GM12864 (cell line): ENCODE measurements around the gene PTEN.

Source experiments
- DNase-seq: peaks from one replicate; pipeline ENCODE4 v3.0.0-alpha.2; 2011; ENCODE audit warnings: low read depth
- H3K4me3 ChIP-seq: 2 replicates; pipeline ENCODE4 v1.5.1; 2011; ENCODE audit warnings: mild to moderate bottlenecking, low read depth, low read length, control low read depth
- TF ChIP-seq, protein P1 (sequence below): IDR thresholded peaks from 2 replicates; pipeline ENCODE4 v1.5.1; 2011; ENCODE audit warnings: low read depth, mild to moderate bottlenecking, moderate library complexity, low read length, control low read depth, inconsistent platforms; ENCODE audit errors: missing control alignments

The PTEN gene

DNA sequence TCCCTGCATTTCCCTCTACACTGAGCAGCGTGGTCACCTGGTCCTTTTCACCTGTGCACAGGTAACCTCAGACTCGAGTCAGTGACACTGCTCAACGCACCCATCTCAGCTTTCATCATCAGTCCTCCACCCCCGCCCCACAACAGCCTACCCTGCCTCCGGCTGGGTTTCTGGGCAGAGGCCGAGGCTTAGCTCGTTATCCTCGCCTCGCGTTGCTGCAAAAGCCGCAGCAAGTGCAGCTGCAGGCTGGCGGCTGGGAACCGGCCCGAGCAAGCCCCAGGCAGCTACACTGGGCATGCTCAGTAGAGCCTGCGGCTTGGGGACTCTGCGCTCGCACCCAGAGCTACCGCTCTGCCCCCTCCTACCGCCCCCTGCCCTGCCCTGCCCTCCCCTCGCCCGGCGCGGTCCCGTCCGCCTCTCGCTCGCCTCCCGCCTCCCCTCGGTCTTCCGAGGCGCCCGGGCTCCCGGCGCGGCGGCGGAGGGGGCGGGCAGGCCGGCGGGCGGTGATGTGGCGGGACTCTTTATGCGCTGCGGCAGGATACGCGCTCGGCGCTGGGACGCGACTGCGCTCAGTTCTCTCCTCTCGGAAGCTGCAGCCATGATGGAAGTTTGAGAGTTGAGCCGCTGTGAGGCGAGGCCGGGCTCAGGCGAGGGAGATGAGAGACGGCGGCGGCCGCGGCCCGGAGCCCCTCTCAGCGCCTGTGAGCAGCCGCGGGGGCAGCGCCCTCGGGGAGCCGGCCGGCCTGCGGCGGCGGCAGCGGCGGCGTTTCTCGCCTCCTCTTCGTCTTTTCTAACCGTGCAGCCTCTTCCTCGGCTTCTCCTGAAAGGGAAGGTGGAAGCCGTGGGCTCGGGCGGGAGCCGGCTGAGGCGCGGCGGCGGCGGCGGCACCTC lies at the start of gene PTEN, which contains the start of gene KLLN:
Gene PTEN, plus strand, starts transcription at position 573 of the 891 bp plus-strand sequence. CDS start 845 bp downstream, outside the sequence.
Gene KLLN, minus strand, starts transcription at position 481 of the 891 bp plus-strand sequence. CDS start 1,046 bp downstream, outside the sequence.
- H3K4me3 ChIP-seq: peak within 1 kb of the TSS; percentile 98
- TF ChIP-seq, protein P1, sequence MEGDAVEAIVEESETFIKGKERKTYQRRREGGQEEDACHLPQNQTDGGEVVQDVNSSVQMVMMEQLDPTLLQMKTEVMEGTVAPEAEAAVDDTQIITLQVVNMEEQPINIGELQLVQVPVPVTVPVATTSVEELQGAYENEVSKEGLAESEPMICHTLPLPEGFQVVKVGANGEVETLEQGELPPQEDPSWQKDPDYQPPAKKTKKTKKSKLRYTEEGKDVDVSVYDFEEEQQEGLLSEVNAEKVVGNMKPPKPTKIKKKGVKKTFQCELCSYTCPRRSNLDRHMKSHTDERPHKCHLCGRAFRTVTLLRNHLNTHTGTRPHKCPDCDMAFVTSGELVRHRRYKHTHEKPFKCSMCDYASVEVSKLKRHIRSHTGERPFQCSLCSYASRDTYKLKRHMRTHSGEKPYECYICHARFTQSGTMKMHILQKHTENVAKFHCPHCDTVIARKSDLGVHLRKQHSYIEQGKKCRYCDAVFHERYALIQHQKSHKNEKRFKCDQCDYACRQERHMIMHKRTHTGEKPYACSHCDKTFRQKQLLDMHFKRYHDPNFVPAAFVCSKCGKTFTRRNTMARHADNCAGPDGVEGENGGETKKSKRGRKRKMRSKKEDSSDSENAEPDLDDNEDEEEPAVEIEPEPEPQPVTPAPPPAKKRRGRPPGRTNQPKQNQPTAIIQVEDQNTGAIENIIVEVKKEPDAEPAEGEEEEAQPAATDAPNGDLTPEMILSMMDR: no peak
- DNase-seq: peak; percentile 81

DNA sequence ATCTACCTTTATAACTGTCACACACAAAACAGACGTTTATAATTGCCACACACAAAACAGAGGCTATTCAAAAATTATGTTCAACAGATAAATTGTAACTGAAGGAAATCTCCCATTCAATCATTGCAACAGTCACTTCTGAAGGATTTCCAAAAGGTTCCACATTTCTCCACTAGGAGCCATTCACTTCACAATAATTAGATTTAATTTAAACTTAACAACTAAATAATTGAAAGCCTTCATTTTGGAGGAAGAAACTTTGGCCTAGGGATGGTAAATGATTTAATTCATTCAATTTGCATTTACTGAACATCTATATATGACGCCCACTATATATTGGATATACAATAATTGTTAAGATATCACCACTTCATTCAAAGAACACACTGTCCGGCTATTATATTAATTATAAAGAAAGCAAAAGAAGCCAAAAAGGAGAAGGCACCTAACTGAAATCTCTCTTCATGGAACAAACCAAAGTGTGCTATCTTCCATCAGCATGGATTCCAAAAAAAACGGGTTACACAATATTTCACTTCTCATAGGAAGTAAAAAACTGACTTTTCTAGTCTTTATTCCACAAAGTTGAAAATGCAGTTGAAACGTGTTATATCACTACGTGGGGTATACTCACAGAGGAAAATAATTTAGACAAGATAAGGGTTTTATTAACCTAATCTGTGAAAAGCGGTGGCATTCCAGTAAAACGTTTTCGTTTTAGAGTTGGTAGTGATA lies 47.1 kb upstream of the PTEN start:
- DNase-seq: no peak
- TF ChIP-seq, protein P1: peak; percentile 9

DNA sequence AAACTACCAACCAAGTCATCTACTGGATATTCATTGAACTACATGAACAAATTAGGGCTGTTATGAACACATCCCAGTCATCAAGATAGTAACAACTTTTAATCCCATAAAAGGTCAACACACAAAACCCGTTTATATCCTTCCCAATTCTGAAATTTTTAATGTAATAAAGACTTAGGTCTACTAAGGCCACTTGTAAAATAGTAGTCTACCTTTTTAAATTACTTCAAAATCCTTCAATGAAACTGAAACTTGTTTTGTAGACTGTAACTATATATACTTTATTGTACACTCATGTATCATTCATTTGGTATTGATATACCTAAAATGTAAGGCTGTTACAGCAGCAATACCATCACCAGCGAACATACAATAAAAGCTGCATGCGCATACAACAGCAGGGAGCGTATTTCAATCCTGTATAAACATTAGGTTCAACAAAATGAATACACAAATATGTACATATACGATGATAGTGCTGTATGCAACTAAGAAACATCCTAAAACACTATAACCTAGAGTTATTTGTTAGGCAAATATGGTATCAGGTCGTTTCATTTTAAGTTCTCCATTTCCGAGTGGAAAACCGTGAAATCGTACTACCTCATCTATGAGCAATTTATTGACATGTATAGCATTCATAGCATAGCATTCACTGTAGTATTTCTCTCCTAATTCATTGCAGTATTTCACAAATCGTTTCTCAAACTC lies 46.4 kb upstream of the PTEN start:
- TF ChIP-seq, protein P1: no peak
- DNase-seq: no peak

More for the DNA sequence above, 47.1 kb upstream of the PTEN start:
- peak overlapping the region; percentile 67 for H3K4me3 ChIP-seq

DNA sequence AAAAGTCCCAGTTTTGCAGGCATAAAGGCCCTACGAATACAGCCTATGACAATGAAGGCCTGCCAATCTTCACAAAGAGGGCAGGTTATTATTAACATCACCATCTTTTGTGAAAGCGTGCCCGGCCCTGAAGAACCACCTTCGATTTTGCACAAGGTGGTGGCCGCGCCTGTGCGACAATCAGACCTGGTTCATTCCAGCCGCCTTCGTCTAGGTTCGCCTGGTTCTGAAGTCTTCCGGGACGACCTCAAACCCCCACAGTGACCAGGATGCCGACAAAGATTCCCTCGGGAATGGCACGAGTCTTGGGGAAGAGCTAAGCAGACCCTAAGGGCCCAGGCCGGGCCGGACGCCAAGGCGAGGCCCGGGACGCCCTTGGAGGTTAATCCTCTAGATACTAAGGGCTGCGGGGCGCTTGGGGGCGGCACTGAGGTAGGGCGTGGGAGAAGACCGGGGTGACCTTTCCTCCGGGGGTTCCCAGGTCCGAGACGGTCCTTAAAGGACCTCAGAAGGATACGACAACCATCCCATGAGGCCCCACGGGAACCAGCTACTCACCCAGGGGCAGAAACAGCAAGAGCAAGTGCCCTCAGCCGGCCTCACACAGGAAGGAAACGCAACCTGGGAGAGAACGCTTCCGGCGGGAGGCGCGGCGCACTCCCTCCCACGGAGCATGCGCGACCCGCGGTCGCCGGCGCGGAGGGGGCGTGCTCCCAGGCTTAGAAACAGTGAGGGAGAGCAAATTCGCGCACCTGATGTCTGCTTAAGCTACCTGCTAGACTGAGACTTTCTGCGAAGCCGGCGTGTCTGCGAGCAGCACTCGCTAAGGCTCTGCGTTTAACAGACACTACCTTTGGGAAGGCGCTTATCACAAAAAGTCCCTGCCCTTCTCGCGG lies 45.6 kb upstream of the PTEN start, which contains the start of gene ATAD1:
Gene ATAD1, minus strand, starts transcription at position 618 of the 896 bp plus-strand sequence. CDS start 3,627 bp downstream, outside the sequence.
- DNase-seq: peak; percentile 78
- peak within 1 kb of the TSS; percentile 67 for H3K4me3 ChIP-seq
- TF ChIP-seq, protein P1: peak; percentile 15

More for the DNA sequence above, 46.4 kb upstream of the PTEN start:
- H3K4me3 ChIP-seq: peak overlapping the region; percentile 67

DNA sequence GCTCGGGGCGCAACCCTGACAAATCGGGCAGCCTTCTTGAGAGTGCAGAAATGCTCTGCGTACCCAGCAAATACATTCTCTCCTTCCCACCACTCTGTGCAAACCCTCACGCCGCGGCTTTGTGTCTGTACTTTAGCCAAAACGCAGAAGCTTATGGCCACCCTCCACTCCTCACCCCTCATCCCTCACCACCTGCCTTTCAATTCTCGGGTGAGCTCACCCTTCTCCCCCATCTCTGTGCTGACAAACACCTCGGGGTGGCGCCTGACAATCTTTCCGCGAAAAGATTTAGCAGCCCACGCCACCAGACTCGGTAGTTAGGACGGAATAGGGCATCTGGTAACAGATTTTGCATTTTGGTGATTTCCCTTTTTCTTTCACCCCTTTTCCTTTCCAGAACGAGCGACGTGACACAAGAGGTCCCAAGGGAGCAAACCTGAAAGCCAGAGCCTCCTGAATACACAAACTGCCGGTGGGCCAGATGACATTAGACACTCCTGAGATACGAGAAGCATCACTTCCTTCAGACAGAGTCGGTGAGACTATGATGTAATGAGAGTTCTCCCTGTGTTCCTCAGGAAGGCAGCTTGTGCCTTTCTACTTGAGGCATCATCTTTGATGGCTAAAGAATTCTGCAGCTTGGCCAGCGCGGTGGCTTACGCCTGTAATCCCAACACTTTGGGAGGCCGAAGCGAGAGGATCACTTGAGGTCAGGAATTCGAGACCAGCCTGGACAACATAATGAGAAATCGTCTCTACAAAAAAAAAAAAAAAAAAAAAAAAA lies 44.7 kb upstream of the PTEN start:
- peak overlapping the region; percentile 67 for H3K4me3 ChIP-seq
- TF ChIP-seq, protein P1: peak; percentile 18
- DNase-seq: no peak
